Stimulated activated CD8-positive, alpha-beta memory T cell treated with anti-CD3 and anti-CD28 coated beads, Interleukin-4, amount 100 ng/mL, for 24 hours (primary cell): ENCODE measurements around the gene KNTC1.
"Not testable (repeated sequence)": the region's sequence is repeated elsewhere in the genome, so short reads cannot be mapped to it uniquely, and the experiment has no call there.

Source experiments
- DNase-seq: peaks from one replicate; pipeline ENCODE4 v3.0.0-alpha.2; 2020; ENCODE audit warnings: low read depth

Gene KNTC1

DNA sequence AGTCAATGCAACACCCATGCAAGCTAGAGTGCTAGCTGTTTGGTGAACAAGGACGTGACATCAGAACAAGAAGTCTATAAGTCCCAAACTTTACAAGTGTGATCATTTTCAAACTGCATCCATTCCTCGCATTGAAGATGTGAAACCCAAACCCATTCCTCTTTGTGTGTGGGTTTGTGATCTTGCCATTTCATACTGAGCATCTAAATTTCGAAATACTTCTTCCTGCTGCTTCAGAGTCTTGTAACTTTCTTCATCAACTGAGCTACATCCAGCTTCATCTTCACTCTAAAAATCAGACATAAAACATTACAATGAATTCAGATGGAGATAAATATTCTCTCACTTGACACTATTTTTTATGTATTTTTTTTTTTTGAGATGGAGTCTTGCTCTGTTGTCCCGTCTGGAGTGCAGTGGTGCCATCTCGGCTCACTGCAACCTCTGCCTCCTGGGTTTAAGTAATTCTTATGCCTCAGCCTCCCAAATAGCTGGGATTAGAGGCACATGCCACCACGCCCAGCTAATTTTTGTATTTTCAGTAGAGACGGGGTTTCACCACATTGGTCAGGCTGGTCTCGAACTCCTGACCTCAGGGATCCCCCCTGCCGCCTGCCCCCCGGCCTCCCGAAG, 21.5 kb upstream of the KNTC1 start:
- no peak for DNase-seq

DNA sequence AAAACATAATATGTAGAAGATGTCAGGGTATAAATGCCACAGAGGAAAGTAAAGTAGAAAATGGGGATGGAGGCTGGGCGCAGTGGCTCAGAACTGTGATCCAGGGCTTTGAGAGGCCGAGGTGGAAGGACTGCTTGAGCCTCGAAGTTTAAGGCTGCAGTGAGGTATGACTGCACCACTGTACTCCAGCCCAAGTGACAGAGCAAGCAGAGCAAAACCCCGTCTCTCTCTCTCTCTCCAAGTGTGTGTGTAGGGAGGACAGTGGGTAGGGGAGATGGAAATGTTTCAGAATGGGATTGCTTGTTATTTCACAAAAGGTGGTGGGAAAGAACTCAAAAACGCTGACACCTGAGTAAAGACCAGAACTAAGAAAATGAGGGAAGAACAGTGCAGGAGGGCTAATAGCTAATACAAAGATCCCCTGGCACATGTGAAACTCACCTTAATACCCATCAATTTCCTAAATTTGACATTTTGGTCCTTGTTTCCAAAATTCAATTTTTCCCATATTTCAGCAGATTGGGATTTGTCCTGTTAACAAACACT, 20.6 kb upstream of the KNTC1 start:
- DNase-seq, result no peak

DNA sequence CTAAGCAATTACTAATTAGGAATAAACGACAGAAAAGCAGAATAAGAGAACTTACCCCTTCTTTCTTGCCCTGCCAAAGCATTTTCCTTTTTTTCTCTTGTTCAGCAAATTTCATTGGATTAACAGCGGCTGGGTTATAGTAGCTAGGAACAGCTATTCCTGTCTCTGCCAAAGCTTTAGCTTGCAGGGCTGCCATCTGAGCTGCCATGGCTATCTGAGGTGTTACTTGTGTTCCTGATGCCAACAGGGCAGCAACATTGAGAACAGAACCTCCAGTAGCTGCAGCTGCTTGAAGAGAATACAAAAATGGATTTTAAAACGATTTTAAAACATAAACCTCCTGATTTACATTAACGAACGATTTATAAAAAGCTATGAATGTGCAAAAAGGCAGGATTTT, 18.9 kb upstream of the KNTC1 start:
- DNase-seq, result no peak

GRCh38 chr12:122513028-122513427, 14.0 kb upstream of the KNTC1 start:
- not testable (repeated sequence) for DNase-seq

- DNase-seq, result no peak
Observed at GRCh38 chr12:122513660-122514059, 13.4 kb upstream of the KNTC1 start.

DNA sequence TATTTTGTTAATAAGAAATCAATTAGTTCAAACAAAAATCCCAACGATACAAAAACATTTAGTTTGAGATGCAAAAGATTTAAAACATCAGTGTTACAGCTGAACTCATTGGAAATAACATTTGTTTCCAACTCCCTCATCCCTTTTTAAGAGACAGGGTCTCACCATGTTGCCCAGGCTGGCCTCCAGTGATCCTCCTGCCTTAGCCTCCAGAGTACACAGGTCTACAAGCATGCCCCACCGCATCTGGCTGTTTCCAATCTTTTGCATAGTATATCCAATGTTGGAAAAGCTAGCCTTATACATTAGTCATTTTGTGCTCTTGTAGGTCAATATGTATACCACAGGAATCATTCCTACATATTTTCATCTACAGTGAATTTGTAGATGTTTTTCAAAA, 11.8 kb upstream of the KNTC1 start:
- DNase-seq, result no peak

DNA sequence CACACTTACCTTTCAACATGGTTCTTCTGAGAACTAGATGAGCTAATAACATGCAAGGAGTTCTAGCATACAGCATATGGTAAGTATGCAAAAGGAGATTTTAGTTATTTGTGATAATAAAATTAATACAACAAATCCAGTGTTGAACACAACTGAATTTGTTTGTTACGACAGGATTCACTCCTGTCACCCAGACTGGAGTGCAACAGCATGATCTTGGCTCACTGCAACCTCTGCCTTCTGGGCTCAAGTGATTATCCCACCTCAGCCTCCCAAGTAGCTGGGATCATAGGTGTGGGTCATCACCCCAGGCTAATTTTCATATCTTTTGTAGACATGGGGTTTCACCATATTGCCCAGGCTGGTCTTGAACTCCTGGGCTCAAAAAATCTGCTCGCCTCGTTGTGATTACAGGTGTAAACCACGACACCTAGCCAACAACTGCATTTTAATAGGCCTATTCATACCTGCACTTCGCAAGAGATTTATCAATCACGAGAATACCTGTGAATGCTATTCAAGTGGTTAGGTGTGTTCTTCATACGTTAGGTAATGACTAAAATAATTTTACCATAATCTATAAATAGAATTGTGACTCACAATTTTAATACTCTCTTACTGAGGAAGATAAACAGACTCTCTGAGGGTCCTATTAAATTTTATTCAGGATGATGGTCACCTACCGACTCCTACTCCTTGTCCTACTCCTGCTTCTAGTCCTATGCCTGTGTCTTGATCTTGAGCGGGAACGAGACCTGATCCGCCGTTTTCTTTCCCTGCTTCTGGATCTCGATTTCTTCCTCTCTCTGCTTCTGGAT, 10.3 kb upstream of the KNTC1 start:
- no peak for DNase-seq

GRCh38 chr12:122517877-122518276, 9.2 kb upstream of the KNTC1 start:
- DNase-seq, result no peak

DNA sequence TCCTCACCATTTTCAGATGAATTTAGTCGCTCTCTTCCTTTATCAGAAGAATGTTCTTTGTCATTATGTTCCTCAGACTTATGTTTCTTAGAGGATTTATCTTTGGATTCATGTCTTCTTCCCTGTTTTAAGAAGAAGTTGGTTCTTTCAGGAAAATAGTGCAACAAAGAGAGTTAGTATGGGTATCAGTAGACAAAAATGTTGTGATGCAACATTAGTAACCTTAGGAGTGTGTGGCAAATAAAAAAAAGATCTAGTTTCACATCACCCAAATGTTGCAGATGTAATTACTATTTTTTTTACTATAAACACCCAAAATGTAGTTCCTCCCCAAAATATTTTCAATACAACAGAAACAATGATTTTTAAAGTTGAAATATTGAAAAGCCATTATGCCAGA, 8.1 kb upstream of the KNTC1 start:
- no peak for DNase-seq

- DNase-seq, result no peak
Observed at GRCh38 chr12:122519418-122519817, 7.6 kb upstream of the KNTC1 start.

DNA sequence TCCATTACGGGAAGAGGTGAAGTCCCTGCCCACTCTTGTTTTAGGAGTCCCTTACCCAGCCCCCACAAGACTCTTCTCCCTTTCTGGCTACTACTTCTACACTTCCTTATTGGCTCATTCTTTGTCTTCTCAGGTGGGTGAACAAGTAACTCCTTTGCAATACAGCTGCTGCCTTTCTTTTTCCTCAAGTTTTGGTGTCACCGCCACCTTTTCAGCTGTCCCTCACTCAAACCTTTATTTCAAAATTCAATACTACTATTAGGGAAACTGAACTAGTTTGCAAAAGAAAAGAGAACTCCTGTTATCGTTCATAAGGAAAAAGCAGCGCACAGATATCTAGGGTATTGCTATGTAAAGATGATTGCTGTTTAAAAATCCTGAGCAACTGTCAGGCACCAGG, 6.4 kb upstream of the KNTC1 start:
- DNase-seq, result no peak

- no peak for DNase-seq
Observed at GRCh38 chr12:122523280-122523679, 3.8 kb upstream of the KNTC1 start.

DNA sequence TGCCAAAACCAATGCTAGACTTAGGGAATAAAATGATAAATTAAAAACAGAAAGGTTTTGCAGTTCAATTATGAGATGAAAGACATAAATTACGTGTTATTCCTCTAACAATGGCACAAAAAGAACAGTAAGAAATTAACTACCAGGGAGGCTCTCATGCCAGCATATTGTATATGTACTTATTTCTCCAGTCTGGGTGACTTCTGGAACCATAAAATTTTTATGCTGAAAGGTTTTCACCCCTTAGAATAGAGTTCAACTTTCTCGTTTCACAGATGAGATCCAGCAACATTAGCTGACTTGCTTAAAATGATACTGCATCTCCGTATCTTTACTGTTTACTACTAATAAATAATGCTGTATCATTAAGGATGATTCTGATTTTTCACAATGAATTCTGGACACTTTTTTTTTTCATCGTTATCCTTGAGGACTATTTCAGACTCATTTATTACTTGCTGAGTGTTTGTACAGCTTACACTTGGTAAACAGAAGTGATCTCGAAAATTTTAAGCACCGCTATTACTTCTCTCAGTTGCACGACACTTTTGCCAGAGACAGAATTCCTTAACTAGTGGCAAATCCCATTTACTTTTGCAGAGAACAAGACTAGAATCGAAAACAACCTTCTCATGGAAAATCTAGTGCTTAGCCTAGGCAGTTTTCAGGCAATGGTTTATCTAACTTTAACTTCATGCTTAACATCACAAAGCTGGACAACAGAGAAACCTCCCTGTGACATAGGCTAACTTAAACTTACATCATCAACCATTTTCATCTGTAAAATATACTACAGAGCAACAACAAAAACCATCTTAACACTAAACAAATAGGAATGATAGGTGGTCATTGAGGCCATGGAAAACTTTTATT, 3.0 kb upstream of the KNTC1 start:
- no peak for DNase-seq

DNA sequence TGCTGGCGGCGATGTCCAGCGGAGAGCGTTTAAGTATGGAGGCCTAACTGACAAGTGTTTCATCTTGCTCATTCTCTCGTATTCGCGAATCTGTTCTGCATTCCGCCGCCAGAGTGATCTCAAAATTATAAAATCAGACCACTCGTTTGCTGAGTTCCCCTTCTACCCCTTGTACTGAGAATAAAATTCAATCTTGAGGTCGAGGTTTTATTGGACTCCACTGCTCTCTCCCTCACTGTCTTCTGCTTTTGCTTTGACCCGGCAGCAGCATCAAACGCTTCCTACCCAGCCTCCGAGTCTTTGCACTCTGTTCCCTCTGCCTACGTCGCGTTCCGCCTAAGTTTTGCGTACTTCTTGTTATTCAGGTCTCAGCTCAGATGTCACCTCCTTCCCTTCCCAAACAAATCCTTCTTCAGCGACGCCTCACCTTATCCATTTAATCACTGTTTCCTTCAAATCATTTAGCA, 462 bp downstream of the KNTC1 start:
- DNase-seq, result no peak

DNA sequence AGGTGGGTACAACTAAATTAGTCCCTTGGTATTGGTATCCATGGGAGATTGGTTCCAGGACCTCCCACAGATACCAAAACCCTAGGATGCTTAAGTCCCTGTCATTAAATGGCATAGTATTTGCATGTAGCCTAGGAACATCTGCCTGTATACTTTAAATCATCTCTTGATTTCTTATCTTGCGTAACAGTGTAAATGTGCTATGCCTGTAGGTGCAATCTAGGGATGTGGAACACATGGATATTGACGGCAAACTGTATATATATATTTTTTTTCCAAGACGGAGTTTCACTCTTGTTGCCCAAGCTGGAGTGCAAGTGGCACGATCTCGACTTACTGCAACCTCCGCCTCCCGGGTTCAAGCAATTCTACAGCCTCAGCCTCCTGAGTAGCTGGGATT, 1.5 kb downstream of the KNTC1 start:
- no peak for DNase-seq

GRCh38 chr12:122528992-122529391, 1.9 kb downstream of the KNTC1 start:
- no peak for DNase-seq

DNA sequence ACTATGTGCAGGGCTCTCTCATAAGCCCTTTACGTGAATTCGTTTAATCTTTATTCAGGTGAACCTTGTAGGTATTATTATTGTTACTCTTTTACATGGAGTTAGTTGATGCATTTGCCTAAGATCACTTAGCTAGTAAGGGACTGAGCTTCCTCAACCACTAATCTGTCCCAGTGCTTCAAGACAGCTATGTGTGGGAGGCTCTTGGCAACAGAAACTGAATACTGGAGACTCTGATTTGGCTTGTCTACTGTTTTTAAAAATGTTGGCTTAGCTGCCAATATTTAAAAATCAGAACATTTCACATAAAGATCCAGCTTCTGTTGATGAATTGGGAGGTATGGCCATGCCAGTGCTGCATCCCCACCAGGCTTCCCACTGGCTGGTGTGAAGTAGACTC, 6.8 kb downstream of the KNTC1 start:
- no peak for DNase-seq

DNA sequence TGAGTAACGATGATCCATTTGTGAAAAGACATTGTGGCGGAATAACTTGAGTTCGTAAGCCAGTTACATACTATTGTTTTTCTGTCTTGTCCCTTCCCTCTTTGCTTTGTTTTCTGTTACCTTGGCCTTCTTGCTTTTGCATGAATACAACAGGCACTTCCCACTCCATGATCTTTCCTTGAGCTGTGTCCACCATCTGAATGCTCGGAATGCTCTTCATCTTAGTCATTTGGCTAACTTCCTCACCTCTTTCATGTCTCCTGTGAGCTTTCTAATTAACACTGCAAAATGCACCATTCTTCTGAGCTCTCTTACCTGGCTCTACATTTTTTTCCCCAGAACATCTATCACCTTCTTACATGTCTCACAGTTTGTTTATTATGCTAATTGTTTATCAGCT, 10.0 kb downstream of the KNTC1 start:
- DNase-seq, result no peak

DNA sequence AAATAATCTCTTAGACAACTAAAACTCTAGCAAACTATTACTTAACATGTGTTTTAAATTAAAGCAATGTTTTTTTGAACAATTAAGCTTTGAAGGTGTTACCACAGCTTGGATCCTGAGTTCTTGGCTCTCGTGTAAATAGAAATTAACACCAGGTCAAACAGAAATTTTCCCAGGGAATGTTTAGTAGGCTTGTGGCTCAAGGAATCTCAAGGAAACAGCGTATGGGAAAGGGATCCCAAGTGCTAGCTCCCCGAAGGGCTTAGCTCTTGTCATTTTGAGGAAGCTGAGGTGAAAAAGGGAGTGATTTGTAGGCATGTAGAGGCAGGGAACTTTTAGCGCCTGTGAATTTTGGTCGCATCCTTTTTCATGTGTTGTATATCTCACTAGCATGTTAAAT, 11.4 kb downstream of the KNTC1 start:
- no peak for DNase-seq

- DNase-seq, result no peak
Observed at GRCh38 chr12:122544537-122544936, 17.5 kb downstream of the KNTC1 start.

GRCh38 chr12:122545855-122546254, 18.8 kb downstream of the KNTC1 start:
- no peak for DNase-seq

DNA sequence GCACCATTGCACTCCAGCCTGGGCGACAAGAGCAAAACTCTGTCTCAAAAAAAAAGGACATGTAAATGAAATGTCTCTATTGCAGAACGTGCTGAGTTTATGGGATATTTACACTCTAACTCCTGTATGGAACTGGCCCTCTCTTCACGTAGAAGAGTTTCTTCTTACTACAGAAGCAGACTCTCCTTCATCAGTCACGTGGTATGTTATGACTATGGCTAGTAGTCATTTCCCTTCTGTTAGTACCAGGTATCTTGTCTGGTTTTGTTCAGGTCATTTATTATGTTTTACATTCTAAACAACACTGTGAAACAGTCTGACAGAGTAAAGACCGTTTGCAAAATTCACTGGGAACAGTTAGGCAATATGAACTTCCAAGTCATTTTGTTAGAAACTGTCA, 20.3 kb downstream of the KNTC1 start:
- no peak for DNase-seq
